Loucy (cell line): ENCODE measurements around the gene C5AR2.

Experiments
- CTCF ChIP-seq: fragments of 200-600 bp; sonication (generic); conservative IDR thresholded peaks from 2 replicates; pipeline ENCODE4 v1.5.1; 2014; ENCODE audit warnings: mild to moderate bottlenecking, antibody characterized with exemption, low read length
- EZH2phosphoT487 ChIP-seq: fragments of 200-600 bp; IDR thresholded peaks from 2 replicates; pipeline ENCODE4 v1.6.1; 2018; ENCODE audit warnings: antibody characterized with exemption, mild to moderate bottlenecking, moderate library complexity, borderline replicate concordance

GRCh38 chr19:47322058-47322457 is 9.9 kb upstream of the C5AR2 start:
- no peak for TF ChIP-seq CTCF
- TF ChIP-seq EZH2phosphoT487: no peak
